ENCODE measurements around the gene RALGPS2.
"Not testable (repeated sequence)": the region's sequence is repeated elsewhere in the genome, so short reads cannot be mapped to it uniquely, and the experiment has no call there.

The RALGPS2 gene

DNA sequence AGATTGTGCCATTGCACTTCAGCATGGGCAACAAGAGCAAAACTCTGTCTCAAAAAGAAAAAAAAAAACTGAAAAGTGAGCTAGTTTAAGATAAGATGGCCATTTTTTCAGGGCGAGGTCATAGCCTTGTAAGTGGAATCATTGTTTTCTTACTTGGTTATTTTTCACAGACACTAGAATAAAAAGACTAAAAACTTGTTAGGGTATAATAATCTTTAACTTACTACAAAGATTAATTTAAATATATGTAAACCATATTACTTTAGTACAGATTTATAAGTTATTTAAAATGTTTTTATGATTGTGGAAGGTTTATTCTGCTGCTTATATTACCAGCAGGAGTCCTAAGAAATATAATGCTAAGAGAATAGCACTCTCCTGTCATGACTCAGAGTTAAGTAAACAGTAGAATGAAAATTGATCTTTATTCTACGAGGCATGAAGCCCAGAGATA, 122.4 kb downstream of the RALGPS2 start:
- TF ChIP-seq ISL1 (CRISPR knock-in tag; IDR thresholded peaks at IDR 0.05) (peak; percentile 83), BACH2 (CRISPR knock-in tag; IDR thresholded peaks at IDR 0.05; ENCODE audit: borderline replicate concordance) (no peak), ZFP30 (CRISPR knock-in tag; IDR thresholded peaks at IDR 0.05) (no peak)
- peak; percentile 93 for ATAC-seq

DNA sequence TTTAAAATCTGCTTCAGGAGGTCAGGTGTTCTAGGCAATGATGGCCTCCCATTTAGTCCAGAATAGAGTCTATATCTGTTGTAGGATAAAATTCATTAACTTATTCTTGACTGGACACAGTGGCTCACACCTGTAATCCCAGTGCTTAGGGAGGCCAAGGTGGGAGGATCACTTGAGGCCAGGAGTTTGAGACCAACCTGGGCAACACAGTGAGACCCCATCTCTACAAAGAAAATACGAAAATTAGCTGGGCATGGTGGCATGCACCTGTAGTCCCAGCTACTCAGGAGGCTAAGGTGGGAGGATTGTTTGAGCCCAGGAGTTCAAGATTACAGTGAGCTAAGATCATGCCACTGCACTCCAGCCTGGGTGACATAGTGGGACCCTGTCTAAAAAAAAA, 122.9 kb downstream of the RALGPS2 start:
- not testable (repeated sequence) for ATAC-seq

GRCh38 chr1:178849918-178850317, 124.9 kb downstream of the RALGPS2 start:
- TF ChIP-seq CREB5 (CRISPR knock-in tag; IDR thresholded peaks at IDR 0.05; ENCODE audit: low read depth) (no peak), RARB (CRISPR knock-in tag; IDR thresholded peaks at IDR 0.05) (no peak), SNAI2 (CRISPR knock-in tag; IDR thresholded peaks at IDR 0.05) (no peak), ARNTL (CRISPR knock-in tag; IDR thresholded peaks at IDR 0.05; ENCODE audit: borderline replicate concordance, low read depth) (no peak), BACH2 (CRISPR knock-in tag; IDR thresholded peaks at IDR 0.05; ENCODE audit: borderline replicate concordance) (no peak), ZNF8 (CRISPR knock-in tag; IDR thresholded peaks at IDR 0.05) (no peak), TCF4 (CRISPR knock-in tag; IDR thresholded peaks at IDR 0.05; ENCODE audit: borderline replicate concordance) (no peak), OSR1 (CRISPR knock-in tag; IDR thresholded peaks at IDR 0.05) (no peak), CSDC2 (CRISPR knock-in tag; IDR thresholded peaks at IDR 0.05) (no peak), ZC3H10 (CRISPR knock-in tag; IDR thresholded peaks at IDR 0.05) (no peak), ISL1 (CRISPR knock-in tag; IDR thresholded peaks at IDR 0.05) (no peak)
- TF ChIP-seq, protein P1, sequence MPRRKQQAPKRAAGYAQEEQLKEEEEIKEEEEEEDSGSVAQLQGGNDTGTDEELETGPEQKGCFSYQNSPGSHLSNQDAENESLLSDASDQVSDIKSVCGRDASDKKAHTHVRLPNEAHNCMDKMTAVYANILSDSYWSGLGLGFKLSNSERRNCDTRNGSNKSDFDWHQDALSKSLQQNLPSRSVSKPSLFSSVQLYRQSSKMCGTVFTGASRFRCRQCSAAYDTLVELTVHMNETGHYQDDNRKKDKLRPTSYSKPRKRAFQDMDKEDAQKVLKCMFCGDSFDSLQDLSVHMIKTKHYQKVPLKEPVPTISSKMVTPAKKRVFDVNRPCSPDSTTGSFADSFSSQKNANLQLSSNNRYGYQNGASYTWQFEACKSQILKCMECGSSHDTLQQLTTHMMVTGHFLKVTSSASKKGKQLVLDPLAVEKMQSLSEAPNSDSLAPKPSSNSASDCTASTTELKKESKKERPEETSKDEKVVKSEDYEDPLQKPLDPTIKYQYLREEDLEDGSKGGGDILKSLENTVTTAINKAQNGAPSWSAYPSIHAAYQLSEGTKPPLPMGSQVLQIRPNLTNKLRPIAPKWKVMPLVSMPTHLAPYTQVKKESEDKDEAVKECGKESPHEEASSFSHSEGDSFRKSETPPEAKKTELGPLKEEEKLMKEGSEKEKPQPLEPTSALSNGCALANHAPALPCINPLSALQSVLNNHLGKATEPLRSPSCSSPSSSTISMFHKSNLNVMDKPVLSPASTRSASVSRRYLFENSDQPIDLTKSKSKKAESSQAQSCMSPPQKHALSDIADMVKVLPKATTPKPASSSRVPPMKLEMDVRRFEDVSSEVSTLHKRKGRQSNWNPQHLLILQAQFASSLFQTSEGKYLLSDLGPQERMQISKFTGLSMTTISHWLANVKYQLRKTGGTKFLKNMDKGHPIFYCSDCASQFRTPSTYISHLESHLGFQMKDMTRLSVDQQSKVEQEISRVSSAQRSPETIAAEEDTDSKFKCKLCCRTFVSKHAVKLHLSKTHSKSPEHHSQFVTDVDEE (CRISPR knock-in tag; IDR thresholded peaks at IDR 0.05): no peak
- TF ChIP-seq, protein P2, sequence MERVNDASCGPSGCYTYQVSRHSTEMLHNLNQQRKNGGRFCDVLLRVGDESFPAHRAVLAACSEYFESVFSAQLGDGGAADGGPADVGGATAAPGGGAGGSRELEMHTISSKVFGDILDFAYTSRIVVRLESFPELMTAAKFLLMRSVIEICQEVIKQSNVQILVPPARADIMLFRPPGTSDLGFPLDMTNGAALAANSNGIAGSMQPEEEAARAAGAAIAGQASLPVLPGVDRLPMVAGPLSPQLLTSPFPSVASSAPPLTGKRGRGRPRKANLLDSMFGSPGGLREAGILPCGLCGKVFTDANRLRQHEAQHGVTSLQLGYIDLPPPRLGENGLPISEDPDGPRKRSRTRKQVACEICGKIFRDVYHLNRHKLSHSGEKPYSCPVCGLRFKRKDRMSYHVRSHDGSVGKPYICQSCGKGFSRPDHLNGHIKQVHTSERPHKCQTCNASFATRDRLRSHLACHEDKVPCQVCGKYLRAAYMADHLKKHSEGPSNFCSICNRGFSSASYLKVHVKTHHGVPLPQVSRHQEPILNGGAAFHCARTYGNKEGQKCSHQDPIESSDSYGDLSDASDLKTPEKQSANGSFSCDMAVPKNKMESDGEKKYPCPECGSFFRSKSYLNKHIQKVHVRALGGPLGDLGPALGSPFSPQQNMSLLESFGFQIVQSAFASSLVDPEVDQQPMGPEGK (CRISPR knock-in tag; IDR thresholded peaks at IDR 0.05; ENCODE audit: borderline replicate concordance): no peak
- ATAC-seq: no peak

GRCh38 chr1:178857126-178857525, 132.1 kb downstream of the RALGPS2 start:
- TF ChIP-seq TCF4 (CRISPR knock-in tag; IDR thresholded peaks at IDR 0.05; ENCODE audit: borderline replicate concordance) (no peak), CREB5 (CRISPR knock-in tag; IDR thresholded peaks at IDR 0.05; ENCODE audit: low read depth) (no peak), GLIS3 (CRISPR knock-in tag; IDR thresholded peaks at IDR 0.05) (no peak), ZNF565 (CRISPR knock-in tag; conservative IDR thresholded peaks at IDR 0.05; ENCODE audit: low read depth) (no peak), PPARA (CRISPR knock-in tag; IDR thresholded peaks at IDR 0.05; ENCODE audit: borderline replicate concordance) (no peak), CSRNP3 (CRISPR knock-in tag; IDR thresholded peaks at IDR 0.05) (no peak), ZFP30 (CRISPR knock-in tag; IDR thresholded peaks at IDR 0.05) (no peak), CSDC2 (CRISPR knock-in tag; IDR thresholded peaks at IDR 0.05) (no peak), ZNF70 (CRISPR knock-in tag; IDR thresholded peaks at IDR 0.05) (no peak), SNAI2 (CRISPR knock-in tag; IDR thresholded peaks at IDR 0.05) (no peak), ISL1 (CRISPR knock-in tag; IDR thresholded peaks at IDR 0.05) (no peak)
- TF ChIP-seq, protein P3, sequence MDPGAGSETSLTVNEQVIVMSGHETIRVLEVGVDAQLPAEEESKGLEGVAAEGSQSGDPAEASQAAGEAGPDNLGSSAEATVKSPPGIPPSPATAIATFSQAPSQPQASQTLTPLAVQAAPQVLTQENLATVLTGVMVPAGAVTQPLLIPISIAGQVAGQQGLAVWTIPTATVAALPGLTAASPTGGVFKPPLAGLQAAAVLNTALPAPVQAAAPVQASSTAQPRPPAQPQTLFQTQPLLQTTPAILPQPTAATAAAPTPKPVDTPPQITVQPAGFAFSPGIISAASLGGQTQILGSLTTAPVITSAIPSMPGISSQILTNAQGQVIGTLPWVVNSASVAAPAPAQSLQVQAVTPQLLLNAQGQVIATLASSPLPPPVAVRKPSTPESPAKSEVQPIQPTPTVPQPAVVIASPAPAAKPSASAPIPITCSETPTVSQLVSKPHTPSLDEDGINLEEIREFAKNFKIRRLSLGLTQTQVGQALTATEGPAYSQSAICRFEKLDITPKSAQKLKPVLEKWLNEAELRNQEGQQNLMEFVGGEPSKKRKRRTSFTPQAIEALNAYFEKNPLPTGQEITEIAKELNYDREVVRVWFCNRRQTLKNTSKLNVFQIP (CRISPR knock-in tag; IDR thresholded peaks at IDR 0.05; ENCODE audit: borderline replicate concordance, low read depth): no peak
- TF ChIP-seq, protein P2 (CRISPR knock-in tag; IDR thresholded peaks at IDR 0.05; ENCODE audit: borderline replicate concordance): no peak
- no peak for ATAC-seq
